Raji (cell line): ENCODE results near the gene SHANK3.

Source experiments
- POLR2A ChIP-seq: IDR thresholded peaks from 2 replicates; pipeline ENCODE4 v1.6.1; 2011; ENCODE audit warnings: low read depth, low read length, control low read depth; ENCODE audit not compliant: insufficient read depth

Gene SHANK3

GRCh38 chr22:50674130-50674500 lies 1.5 kb downstream of the SHANK3 start:
- TF ChIP-seq POLR2A: no peak

- no peak for TF ChIP-seq POLR2A
These were observed 2.3 kb downstream of the SHANK3 start for GRCh38 chr22:50674606-50675552.

- TF ChIP-seq POLR2A: no peak
These were observed 3.0 kb downstream of the SHANK3 start for GRCh38 chr22:50675553-50676179.

DNA sequence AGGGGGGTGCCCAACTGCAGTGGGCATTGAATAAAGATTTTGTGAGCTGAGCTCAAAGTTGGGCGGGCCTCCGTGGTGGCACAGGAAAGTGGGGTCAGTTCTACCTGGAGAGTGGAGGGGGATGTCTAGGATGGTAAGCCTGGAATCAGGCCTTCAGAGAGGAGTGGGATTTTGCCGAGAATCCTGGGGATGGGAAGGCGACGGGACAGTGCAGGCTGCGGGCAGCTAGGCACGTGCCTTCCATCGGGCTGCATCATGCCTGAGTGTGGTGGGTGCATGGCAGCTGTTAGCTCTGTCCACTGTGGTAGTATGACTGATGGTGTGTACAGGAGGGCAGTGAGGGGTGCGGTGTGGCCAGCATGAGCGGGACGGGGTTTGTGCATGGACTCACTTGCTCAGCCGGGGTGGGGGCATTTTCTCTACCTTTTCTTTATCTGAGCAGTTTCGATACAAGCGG lies 3.6 kb downstream of the SHANK3 start:
- TF ChIP-seq POLR2A: no peak

DNA sequence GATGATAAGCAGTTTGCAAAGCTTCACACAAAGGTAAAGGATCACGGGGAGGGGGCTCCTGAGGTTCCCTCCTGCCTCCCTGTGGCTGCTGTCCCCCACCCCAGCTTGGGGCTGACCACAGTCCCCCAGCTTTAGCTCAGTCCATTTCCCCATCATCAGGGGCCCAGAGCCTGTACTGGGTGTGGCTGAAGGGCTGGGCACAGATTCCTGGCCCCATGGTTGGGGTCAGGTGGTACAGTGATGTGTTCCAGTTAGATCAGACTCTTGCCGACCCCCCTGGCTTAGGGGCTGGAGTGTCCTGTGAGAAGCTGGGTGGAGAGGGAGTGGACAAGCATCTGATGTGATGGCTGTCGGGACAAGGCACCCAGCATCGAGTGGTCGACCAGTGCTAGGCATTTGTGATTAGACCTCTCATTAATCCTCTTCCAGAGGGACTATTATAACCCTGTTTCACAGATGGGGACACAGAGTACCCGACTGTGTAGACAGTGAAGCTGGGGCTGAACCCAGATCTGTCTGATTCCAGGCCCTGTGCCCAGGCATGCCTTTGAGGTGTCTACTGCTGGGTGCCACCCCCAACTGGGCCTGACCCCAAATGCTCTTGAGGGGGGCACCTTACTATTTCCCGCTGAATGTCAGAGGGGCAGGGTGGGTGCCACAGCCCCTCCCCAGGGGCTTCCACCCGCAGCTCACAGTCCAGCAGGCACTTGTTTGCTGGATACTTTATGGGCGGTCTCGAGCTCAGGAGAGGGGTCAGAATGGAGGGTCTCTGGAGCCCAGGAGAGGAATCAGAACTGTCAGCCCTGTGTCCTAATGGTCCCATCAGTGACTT lies 4.3 kb downstream of the SHANK3 start:
- TF ChIP-seq POLR2A: no peak

- TF ChIP-seq POLR2A: no peak
These were observed 5.0 kb downstream of the SHANK3 start for GRCh38 chr22:50677493-50678217.

DNA sequence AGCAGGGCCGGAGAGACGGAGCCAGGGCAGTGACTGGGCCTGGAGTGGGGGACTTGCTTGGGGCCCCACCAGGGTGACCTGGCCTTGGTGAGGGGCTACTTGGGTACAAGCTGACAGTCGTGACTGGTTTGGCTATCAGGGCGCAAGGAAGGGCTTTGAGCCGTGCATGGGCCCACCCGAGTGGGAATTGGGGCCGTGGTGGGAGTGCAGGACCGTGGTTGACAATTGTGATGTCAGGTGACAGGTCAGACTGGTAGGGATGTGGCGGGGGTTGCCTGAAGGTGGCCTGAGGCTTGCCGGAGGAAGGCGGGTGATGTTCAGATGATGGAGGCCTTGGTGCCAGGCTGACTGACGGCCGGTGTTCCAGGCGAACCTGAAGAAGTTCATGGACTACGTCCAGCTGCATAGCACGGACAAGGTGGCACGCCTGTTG lies 5.6 kb downstream of the SHANK3 start:
- no peak for TF ChIP-seq POLR2A

- TF ChIP-seq POLR2A: no peak
These were observed 6.3 kb downstream of the SHANK3 start for GRCh38 chr22:50678651-50679521.

DNA sequence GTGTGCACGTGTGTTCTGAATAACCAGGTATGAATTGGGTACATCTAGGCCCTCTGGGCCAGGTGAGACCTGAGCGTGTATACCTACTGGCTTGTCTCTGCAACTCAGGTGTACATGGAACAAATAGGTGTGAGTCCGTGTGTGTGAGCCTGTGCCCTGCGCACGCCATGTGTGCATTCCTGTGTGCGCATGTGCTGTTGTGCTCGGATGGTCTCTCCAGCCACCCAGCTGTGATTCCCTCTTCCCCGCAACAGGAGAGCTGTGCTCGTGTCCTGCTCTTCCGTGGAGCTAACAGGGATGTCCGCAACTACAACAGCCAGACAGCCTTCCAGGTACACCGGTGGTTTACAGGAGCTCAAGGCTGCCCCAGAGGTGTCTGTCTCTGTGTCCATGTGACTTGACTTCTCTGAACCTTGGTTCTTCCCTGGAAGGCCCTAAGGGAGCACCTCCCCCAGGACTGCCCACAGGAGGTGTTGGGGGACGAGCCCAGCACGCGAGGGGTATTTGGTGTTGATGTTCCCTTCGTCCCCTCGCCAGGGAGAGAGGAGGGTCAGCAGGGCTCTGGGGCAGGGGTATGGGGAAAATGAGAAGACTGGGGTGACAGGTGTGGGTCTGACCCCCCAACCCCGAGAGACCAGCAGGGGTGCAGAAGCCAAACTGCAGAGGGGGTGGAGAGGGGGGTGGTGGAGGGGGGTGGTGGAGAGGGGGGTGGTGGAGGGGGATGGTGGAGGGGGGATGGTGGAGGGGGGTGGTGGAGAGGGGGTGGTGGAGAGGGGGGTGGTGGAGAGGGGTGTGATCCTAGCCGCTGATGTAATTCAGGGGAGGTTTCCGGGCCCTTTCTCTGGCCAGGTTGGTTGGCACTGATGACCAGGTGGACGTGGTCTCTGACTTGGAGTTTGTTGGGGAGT lies 10.7 kb downstream of the SHANK3 start:
- no peak for TF ChIP-seq POLR2A

DNA sequence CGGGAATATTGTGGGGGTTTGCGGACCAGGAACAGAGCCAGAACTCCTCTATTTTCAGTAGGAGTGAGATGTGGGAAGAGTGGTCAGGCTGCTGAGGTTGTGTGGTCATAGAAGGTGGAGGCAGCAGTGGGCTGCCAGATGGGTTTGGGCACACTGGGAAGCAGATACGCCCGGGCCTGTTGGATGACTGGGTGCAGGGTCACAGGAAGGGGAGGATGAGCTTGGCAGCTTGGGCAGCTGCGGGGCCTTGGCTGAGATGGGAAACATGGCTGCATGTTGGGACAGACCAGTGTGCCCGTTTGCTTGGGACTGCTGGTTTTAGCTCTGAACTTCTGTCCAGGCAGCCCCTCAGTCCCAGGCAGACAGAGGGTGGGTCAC lies 11.4 kb downstream of the SHANK3 start:
- no peak for TF ChIP-seq POLR2A

- TF ChIP-seq POLR2A: no peak
These were observed 11.9 kb downstream of the SHANK3 start for GRCh38 chr22:50684501-50684900.

GRCh38 chr22:50684986-50685385 lies 12.4 kb downstream of the SHANK3 start:
- no peak for TF ChIP-seq POLR2A

GRCh38 chr22:50686794-50687193 lies 14.2 kb downstream of the SHANK3 start:
- no peak for TF ChIP-seq POLR2A
